ENCODE data around the gene TTYH3.

TTYH3 gene

GRCh38 chr7:2701832-2702593, 70.2 kb downstream of the TTYH3 start:
- no peaks in the 10 kb centered on the region for H3K4me1 ChIP-seq (ENCODE audit: insufficient read depth, poor library complexity, severe bottlenecking)
- H3K27ac ChIP-seq (ENCODE audit: poor library complexity, severe bottlenecking): no peak overlapping the region
- H3K9me3 ChIP-seq (ENCODE audit: severe bottlenecking): no peaks in the 10 kb centered on the region
- DNase-seq (ENCODE audit: low spot score) (no peak), ATAC-seq (ENCODE audit: low read depth) (peak; percentile 31; the same call in 2 of the 3 replicates)
- no peaks in the 10 kb centered on the region for H3K27me3 ChIP-seq (ENCODE audit: insufficient read depth, poor library complexity, severe bottlenecking)
- H3K4me3 ChIP-seq (ENCODE audit: severe bottlenecking): no peak overlapping the region
- TF ChIP-seq CTCF (IDR thresholded peaks at IDR 0.05; ENCODE audit: poor library complexity, severe bottlenecking): no peak
- no peaks in the 10 kb centered on the region for H3K36me3 ChIP-seq (ENCODE audit: low read depth)

GRCh38 chr7:2702594-2702957, 70.8 kb downstream of the TTYH3 start:
- DNase-seq (ENCODE audit: low spot score) (no peak), ATAC-seq (ENCODE audit: low read depth) (no peak)
- no peaks in the 10 kb centered on the region for H3K4me1 ChIP-seq (ENCODE audit: insufficient read depth, poor library complexity, severe bottlenecking)
- no peak overlapping the region for H3K27ac ChIP-seq (ENCODE audit: poor library complexity, severe bottlenecking)
- no peaks in the 10 kb centered on the region for H3K9me3 ChIP-seq (ENCODE audit: severe bottlenecking)
- no peaks in the 10 kb centered on the region for H3K36me3 ChIP-seq (ENCODE audit: low read depth)
- H3K4me3 ChIP-seq (ENCODE audit: severe bottlenecking): no peak overlapping the region
- TF ChIP-seq CTCF (IDR thresholded peaks at IDR 0.05; ENCODE audit: poor library complexity, severe bottlenecking): no peak
- H3K27me3 ChIP-seq (ENCODE audit: insufficient read depth, poor library complexity, severe bottlenecking): no peaks in the 10 kb centered on the region

- H3K36me3 ChIP-seq (ENCODE audit: low read depth): no peaks in the 10 kb centered on the region
- ATAC-seq (ENCODE audit: low read depth): no peak
- no peaks in the 10 kb centered on the region for H3K9me3 ChIP-seq (ENCODE audit: severe bottlenecking)
- no peak for TF ChIP-seq CTCF (IDR thresholded peaks at IDR 0.05; ENCODE audit: poor library complexity, severe bottlenecking)
- H3K4me3 ChIP-seq (ENCODE audit: severe bottlenecking): no peak overlapping the region
- no peak for DNase-seq (ENCODE audit: low spot score)
- no peaks in the 10 kb centered on the region for H3K27me3 ChIP-seq (ENCODE audit: insufficient read depth, poor library complexity, severe bottlenecking)
- H3K27ac ChIP-seq (ENCODE audit: poor library complexity, severe bottlenecking): no peak overlapping the region
- H3K4me1 ChIP-seq (ENCODE audit: insufficient read depth, poor library complexity, severe bottlenecking): no peaks in the 10 kb centered on the region
Observed at GRCh38 chr7:2705371-2706096, 73.7 kb downstream of the TTYH3 start.

GRCh38 chr7:2706685-2707126, 74.9 kb downstream of the TTYH3 start:
- H3K9me3 ChIP-seq (ENCODE audit: severe bottlenecking): no peaks in the 10 kb centered on the region
- DNase-seq (ENCODE audit: low spot score) (no peak), ATAC-seq (ENCODE audit: low read depth) (no peak)
- no peak for TF ChIP-seq CTCF (IDR thresholded peaks at IDR 0.05; ENCODE audit: poor library complexity, severe bottlenecking)
- H3K36me3 ChIP-seq (ENCODE audit: low read depth): no peaks in the 10 kb centered on the region
- no peak overlapping the region for H3K27ac ChIP-seq (ENCODE audit: poor library complexity, severe bottlenecking)
- H3K4me1 ChIP-seq (ENCODE audit: insufficient read depth, poor library complexity, severe bottlenecking): no peaks in the 10 kb centered on the region
- H3K27me3 ChIP-seq (ENCODE audit: insufficient read depth, poor library complexity, severe bottlenecking): no peaks in the 10 kb centered on the region
- no peak overlapping the region for H3K4me3 ChIP-seq (ENCODE audit: severe bottlenecking)

- DNase-seq (ENCODE audit: low spot score): no peak
- no peaks in the 10 kb centered on the region for H3K36me3 ChIP-seq (ENCODE audit: low read depth)
- no peaks in the 10 kb centered on the region for H3K4me1 ChIP-seq (ENCODE audit: insufficient read depth, poor library complexity, severe bottlenecking)
Observed at GRCh38 chr7:2707481-2707880, 75.7 kb downstream of the TTYH3 start.

More at GRCh38 chr7:2707481-2707880, 75.7 kb downstream of the TTYH3 start:
- ATAC-seq (ENCODE audit: low read depth): no peak
- TF ChIP-seq CTCF (IDR thresholded peaks at IDR 0.05; ENCODE audit: poor library complexity, severe bottlenecking): no peak
- Histone ChIP-seq H3K4me3 (ENCODE audit: severe bottlenecking) (no peak overlapping the region), H3K27ac (ENCODE audit: poor library complexity, severe bottlenecking) (no peak overlapping the region), H3K27me3 (ENCODE audit: insufficient read depth, poor library complexity, severe bottlenecking) (no peaks in the 10 kb centered on the region), H3K9me3 (ENCODE audit: severe bottlenecking) (no peaks in the 10 kb centered on the region)
